ENCODE results near the gene WDR26.

Gene WDR26

GRCh38 chr1:224411766-224412165 is 22.8 kb downstream of the WDR26 start (continued):
- TF ChIP-seq ZNF302 (tag by site-specific recombination; IDR thresholded peaks at IDR 0.05; ENCODE audit: low read depth) (no peak), ZSCAN4 (tag by site-specific recombination; IDR thresholded peaks at IDR 0.05) (no peak), ZNF548 (tag by site-specific recombination; IDR thresholded peaks at IDR 0.05) (no peak), ZNF837 (tag by site-specific recombination; IDR thresholded peaks at IDR 0.05) (no peak), FEZF1 (tag by site-specific recombination; IDR thresholded peaks at IDR 0.05) (peak; percentile 34), PRDM2 (tag by site-specific recombination; IDR thresholded peaks at IDR 0.05; ENCODE audit: borderline replicate concordance) (no peak), ZNF558 (tag by site-specific recombination; IDR thresholded peaks at IDR 0.05) (peak; percentile 61; the same call in 1 of the 2 replicates), HIC1 (tag by site-specific recombination; IDR thresholded peaks at IDR 0.05) (0 out of 2 replicates have a peak, but pooled peaks have one; percentile 13), PRDM1 (tag by site-specific recombination; IDR thresholded peaks at IDR 0.05) (no peak), KLF10 (tag by site-specific recombination; IDR thresholded peaks at IDR 0.05) (no peak), ZNF76 (tag by site-specific recombination; IDR thresholded peaks at IDR 0.05; ENCODE audit: borderline replicate concordance, low read depth) (no peak), ATF2 (tag by site-specific recombination; IDR thresholded peaks at IDR 0.05; ENCODE audit: low read depth) (no peak), ZNF510 (tag by site-specific recombination; IDR thresholded peaks at IDR 0.05; ENCODE audit: insufficient replicate concordance) (no peak), ZNF202 (tag by site-specific recombination; IDR thresholded peaks at IDR 0.05; ENCODE audit: borderline replicate concordance) (no peak), ZNF600 (tag by site-specific recombination; IDR thresholded peaks at IDR 0.05) (peak; percentile 97), TSHZ1 (tag by site-specific recombination; IDR thresholded peaks at IDR 0.05; ENCODE audit: borderline replicate concordance) (peak; percentile 62; the same call in 1 of the 2 replicates), SCRT2 (tag by site-specific recombination; IDR thresholded peaks at IDR 0.05) (no peak), ZNF223 (tag by site-specific recombination; IDR thresholded peaks at IDR 0.05) (no peak), ZNF639 (tag by site-specific recombination; IDR thresholded peaks at IDR 0.05) (no peak), ZBTB8A (tag by site-specific recombination; IDR thresholded peaks at IDR 0.05) (0 out of 2 replicates have a peak, but pooled peaks have one; percentile 38), ZNF449 (tag by site-specific recombination; IDR thresholded peaks at IDR 0.05) (no peak)

All from HEK293 (cell line).